Retina (tissue), 1 donor: Measurements from ENCODE around the gene KIT.
"Not testable (repeated sequence)": the region's sequence is repeated elsewhere in the genome, so short reads cannot be mapped to it uniquely, and the experiment has no call there.

Experiments
- DNase-seq: peaks from one replicate; pipeline ENCODE4 v3.0.0-alpha.2; 2016

KIT gene

GRCh38 chr4:54657551-54658251, at the start of gene KIT:
KIT (plus strand) TSS chr4:54657957; CDS start chr4:54658015, 58 bp downstream.
- DNase-seq = peak; percentile 91

- DNase-seq = no peak
Observed at GRCh38 chr4:54609310-54609709, 48.4 kb upstream of the KIT start.

- DNase-seq = no peak
Observed at GRCh38 chr4:54614149-54614548, 43.6 kb upstream of the KIT start.

GRCh38 chr4:54620773-54621172, 37.0 kb upstream of the KIT start:
- no peak for DNase-seq

- DNase-seq = no peak
Observed at GRCh38 chr4:54625391-54625790, 32.4 kb upstream of the KIT start.

- DNase-seq = no peak
Observed at GRCh38 chr4:54626113-54626512, 31.6 kb upstream of the KIT start.

- no peak for DNase-seq
Observed at GRCh38 chr4:54632537-54632936, 25.2 kb upstream of the KIT start.

GRCh38 chr4:54633102-54633740, 24.5 kb upstream of the KIT start:
- not testable (repeated sequence) for DNase-seq

GRCh38 chr4:54635318-54635717, 22.4 kb upstream of the KIT start:
- no peak for DNase-seq

GRCh38 chr4:54637325-54637724, 20.4 kb upstream of the KIT start:
- DNase-seq = no peak

GRCh38 chr4:54641101-54641500, 16.7 kb upstream of the KIT start:
- DNase-seq = not testable (repeated sequence)

GRCh38 chr4:54643172-54643571, 14.6 kb upstream of the KIT start:
- DNase-seq = no peak

- DNase-seq = no peak
Observed at GRCh38 chr4:54643958-54644751, 13.6 kb upstream of the KIT start.

- no peak for DNase-seq
Observed at GRCh38 chr4:54645830-54646229, 11.9 kb upstream of the KIT start.

GRCh38 chr4:54647070-54647469, 10.7 kb upstream of the KIT start:
- no peak for DNase-seq

GRCh38 chr4:54651050-54651449, 6.7 kb upstream of the KIT start:
- no peak for DNase-seq

- DNase-seq = no peak
Observed at GRCh38 chr4:54654753-54655152, 3.0 kb upstream of the KIT start.

GRCh38 chr4:54657185-54657550, 589 bp upstream of the KIT start:
- no peak for DNase-seq

GRCh38 chr4:54658252-54659093, 716 bp downstream of the KIT start:
- peak; percentile 87 for DNase-seq

GRCh38 chr4:54659313-54659712, 1.6 kb downstream of the KIT start:
- DNase-seq = peak; percentile 56

GRCh38 chr4:54659749-54660535, 2.2 kb downstream of the KIT start:
- peak; percentile 18 for DNase-seq

GRCh38 chr4:54660591-54660990, 2.8 kb downstream of the KIT start:
- DNase-seq = no peak
